DND-41 (cell line): ENCODE measurements around the gene RTN1.

Experiments
- EZH2 ChIP-seq: IDR thresholded peaks from 3 replicates; pipeline ENCODE4 v1.6.1; 2012; ENCODE audit warnings: borderline replicate concordance, low read depth, mild to moderate bottlenecking, moderate library complexity, low read length, inconsistent platforms; ENCODE audit not compliant: severe bottlenecking
- TF ChIP-seq, protein P1 (sequence below): IDR thresholded peaks from 2 replicates; pipeline ENCODE4 v1.5.1; 2012; ENCODE audit warnings: borderline replicate concordance, low read length, moderate library complexity, mild to moderate bottlenecking; ENCODE audit not compliant: poor library complexity, severe bottlenecking; ENCODE audit errors: extremely low read depth

DNA sequence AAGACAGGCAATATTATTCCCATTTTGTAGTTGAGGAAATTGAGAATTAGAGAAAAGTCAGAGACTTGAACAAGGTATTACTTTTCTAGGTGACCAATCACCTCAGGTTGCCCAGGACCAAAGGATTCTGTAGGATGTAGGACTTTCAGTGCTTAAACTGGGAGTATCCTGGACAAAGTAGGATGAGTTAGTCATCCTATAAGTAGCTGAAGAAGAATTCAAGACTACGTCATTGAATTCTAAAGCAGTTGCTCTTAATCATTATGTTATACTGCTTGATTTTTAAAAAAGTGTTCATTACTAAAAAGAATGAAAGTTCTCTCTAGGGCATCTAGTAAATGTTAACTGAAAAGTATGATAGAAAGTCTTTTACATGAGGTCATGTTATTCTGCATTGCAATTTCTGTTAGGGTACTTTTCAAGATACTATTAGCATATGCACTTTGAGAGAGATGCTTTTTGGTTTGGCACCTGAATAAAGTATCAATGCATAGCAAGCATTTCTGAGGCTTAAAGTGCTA lies 101.7 kb downstream of the RTN1 start:
- TF ChIP-seq, protein P1, sequence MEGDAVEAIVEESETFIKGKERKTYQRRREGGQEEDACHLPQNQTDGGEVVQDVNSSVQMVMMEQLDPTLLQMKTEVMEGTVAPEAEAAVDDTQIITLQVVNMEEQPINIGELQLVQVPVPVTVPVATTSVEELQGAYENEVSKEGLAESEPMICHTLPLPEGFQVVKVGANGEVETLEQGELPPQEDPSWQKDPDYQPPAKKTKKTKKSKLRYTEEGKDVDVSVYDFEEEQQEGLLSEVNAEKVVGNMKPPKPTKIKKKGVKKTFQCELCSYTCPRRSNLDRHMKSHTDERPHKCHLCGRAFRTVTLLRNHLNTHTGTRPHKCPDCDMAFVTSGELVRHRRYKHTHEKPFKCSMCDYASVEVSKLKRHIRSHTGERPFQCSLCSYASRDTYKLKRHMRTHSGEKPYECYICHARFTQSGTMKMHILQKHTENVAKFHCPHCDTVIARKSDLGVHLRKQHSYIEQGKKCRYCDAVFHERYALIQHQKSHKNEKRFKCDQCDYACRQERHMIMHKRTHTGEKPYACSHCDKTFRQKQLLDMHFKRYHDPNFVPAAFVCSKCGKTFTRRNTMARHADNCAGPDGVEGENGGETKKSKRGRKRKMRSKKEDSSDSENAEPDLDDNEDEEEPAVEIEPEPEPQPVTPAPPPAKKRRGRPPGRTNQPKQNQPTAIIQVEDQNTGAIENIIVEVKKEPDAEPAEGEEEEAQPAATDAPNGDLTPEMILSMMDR: no peak
- TF ChIP-seq EZH2: no peak
